ENCODE results near the gene RASGRP4.

DNA sequence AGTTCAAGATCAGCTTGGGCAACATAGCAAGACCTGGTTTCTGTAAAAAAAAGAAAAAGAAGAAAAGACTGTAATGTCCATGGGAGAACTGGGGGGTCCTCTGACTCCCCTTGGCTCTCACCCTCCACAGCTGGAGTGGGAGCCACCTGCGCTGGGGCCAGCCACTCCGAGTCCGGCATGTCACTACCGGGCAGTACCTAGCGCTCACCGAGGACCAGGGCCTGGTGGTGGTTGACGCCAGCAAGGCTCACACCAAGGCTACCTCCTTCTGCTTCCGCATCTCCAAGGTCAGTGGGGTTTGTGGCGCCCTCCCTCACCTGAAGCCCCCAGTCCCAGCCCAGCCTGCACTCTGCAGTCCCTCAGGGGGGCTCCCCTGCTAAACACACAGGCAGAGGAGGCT lies 22.2 kb upstream of the RASGRP4 start:
- TF ChIP-seq, protein P1, sequence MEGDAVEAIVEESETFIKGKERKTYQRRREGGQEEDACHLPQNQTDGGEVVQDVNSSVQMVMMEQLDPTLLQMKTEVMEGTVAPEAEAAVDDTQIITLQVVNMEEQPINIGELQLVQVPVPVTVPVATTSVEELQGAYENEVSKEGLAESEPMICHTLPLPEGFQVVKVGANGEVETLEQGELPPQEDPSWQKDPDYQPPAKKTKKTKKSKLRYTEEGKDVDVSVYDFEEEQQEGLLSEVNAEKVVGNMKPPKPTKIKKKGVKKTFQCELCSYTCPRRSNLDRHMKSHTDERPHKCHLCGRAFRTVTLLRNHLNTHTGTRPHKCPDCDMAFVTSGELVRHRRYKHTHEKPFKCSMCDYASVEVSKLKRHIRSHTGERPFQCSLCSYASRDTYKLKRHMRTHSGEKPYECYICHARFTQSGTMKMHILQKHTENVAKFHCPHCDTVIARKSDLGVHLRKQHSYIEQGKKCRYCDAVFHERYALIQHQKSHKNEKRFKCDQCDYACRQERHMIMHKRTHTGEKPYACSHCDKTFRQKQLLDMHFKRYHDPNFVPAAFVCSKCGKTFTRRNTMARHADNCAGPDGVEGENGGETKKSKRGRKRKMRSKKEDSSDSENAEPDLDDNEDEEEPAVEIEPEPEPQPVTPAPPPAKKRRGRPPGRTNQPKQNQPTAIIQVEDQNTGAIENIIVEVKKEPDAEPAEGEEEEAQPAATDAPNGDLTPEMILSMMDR (IDR thresholded peaks at IDR 0.05) = no peak
- no peak for TF ChIP-seq EP300 (IDR thresholded peaks at IDR 0.05; ENCODE audit: low read depth)

All from transverse colon (tissue), 3 donors.